AG04449 (cell line): ENCODE measurements around the gene PTCRA.

Experiments
- CTCF ChIA-PET: fragments of 350-600 bp; formaldehyde crosslinking; extraction: SDS; loops from one replicate; lab custom pipeline; 2021; ENCODE audit warnings: antibody characterized with exemption; lab: Yijun Ruan, JAX
- POLR2A ChIA-PET: fragments of 400-600, 350-600 bp; formaldehyde crosslinking; extraction: SDS; loops from one replicate; lab custom pipeline; 2020; ENCODE audit warnings: antibody characterized with exemption, inconsistent platforms; lab: Yijun Ruan, JAX
- DNase-seq: peaks from one replicate; pipeline ENCODE4 v3.0.0-alpha.2; 2010; ENCODE audit warnings: low read depth, low spot score
- H3K4me3 ChIP-seq: 2 replicates; pipeline ENCODE4 v1.5.1; 2011; ENCODE audit warnings: low read depth, mild to moderate bottlenecking, control low read depth, low read length
- CTCF ChIP-seq: IDR thresholded peaks from one replicate; pipeline ENCODE4 v1.5.1; 2011; ENCODE audit warnings: mild to moderate bottlenecking, moderate library complexity, low read length, control low read depth, inconsistent platforms; ENCODE audit not compliant: insufficient read depth; ENCODE audit errors: missing control alignments

PTCRA gene

GRCh38 chr6:42971746-42972327 lies 56.0 kb downstream of the PTCRA start:
- POLR2A ChIA-PET: interaction anchor here (0.5 to 1.5 kb wide), 4 partner anchors 12 to 80 kb away, joined by 3 to 4 read pairs (median 4); partner anchors contain the start of genes KLHDC3, MEA1 and PPP2R5D
- no peak overlapping the region for H3K4me3 ChIP-seq
- no peak for TF ChIP-seq CTCF
- CTCF ChIA-PET: interaction anchor here (1.0 to 1.2 kb wide), 2 partner anchors 7 to 10 kb away, joined by 3 read pairs; partner anchors contain the start of gene PEX6
- DNase-seq: no peak

GRCh38 chr6:42973926-42974325 lies 58.1 kb downstream of the PTCRA start:
- H3K4me3 ChIP-seq: no peak overlapping the region
- DNase-seq: no peak
- CTCF ChIA-PET: no interaction called here
- POLR2A ChIA-PET: interaction anchor here (1.8 kb wide), 1 partner anchor 10 kb away, joined by 7 read pairs; the partner anchor contains the start of gene PPP2R5D
- no peak for TF ChIP-seq CTCF

GRCh38 chr6:42974919-42975505 lies 59.2 kb downstream of the PTCRA start:
- no peak for DNase-seq
- no peak overlapping the region for H3K4me3 ChIP-seq
- no peak for TF ChIP-seq CTCF
- ChIA-PET CTCF (no interaction called here), POLR2A (interaction anchor here (1.0 kb wide), 1 partner anchor 9 kb away, joined by 4 read pairs; the partner anchor contains the start of gene PPP2R5D)
